ENCODE measurements around the gene SEC31B.

DNA sequence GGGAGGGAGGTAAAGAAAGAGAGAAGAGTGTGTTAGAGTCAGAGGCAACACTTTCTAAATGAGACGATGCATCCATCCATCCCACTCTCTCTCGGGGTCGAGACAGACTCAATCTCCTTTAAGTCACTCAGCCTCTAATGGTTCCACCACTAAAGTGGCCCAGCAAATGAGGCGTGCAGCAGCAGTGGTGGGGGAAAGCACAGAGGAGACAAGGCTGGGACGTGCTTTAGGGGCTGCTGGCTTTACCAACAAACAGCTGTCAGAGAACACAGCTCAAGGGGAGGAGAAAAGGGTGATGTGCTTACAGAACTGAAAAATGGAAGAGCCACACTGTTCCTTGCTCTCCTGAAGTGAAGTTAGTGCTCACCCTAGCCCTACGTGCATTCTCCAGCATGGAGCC, 4.5 kb upstream of the SEC31B start:
- no peak for TF ChIP-seq EZH2 (IDR thresholded peaks at IDR 0.05; ENCODE audit: low read length)
- TF ChIP-seq, protein P1, sequence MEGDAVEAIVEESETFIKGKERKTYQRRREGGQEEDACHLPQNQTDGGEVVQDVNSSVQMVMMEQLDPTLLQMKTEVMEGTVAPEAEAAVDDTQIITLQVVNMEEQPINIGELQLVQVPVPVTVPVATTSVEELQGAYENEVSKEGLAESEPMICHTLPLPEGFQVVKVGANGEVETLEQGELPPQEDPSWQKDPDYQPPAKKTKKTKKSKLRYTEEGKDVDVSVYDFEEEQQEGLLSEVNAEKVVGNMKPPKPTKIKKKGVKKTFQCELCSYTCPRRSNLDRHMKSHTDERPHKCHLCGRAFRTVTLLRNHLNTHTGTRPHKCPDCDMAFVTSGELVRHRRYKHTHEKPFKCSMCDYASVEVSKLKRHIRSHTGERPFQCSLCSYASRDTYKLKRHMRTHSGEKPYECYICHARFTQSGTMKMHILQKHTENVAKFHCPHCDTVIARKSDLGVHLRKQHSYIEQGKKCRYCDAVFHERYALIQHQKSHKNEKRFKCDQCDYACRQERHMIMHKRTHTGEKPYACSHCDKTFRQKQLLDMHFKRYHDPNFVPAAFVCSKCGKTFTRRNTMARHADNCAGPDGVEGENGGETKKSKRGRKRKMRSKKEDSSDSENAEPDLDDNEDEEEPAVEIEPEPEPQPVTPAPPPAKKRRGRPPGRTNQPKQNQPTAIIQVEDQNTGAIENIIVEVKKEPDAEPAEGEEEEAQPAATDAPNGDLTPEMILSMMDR (optimal IDR thresholded peaks at IDR 0.05 in 1 of 3, IDR thresholded peaks at IDR 0.05 in 1 of 3, conservative IDR thresholded peaks at IDR 0.05 in 1 of 3; ENCODE audit: extremely low read depth in 1 of 3, insufficient read depth in 2 of 3, low read length in 3 of 3): no peak
